Activated B cell treated with CpG ODN at 0.5 μM for 24 hours (primary cell): ENCODE measurements around the gene APCDD1L. TPM values are rescaled to one million over a fixed set of nuclear protein-coding genes. Genes with fewer than 3 reads are reported as not detected.

Experiments
- ATAC-seq: fragments of 200-7000 bp; cut with Tn5 transposase; one replicate; pipeline ENCODE4 v1.10.0; 2021; ENCODE audit warnings: low read depth, mild to moderate bottlenecking, moderate library complexity
- CTCF ChIA-PET: fragments of 350-600 bp; sonication (Branson Sonifier 250); formaldehyde crosslinking; loops from one replicate; lab custom pipeline; 2021; ENCODE audit warnings: antibody characterized with exemption; lab: Charles Lee
- POLR2A ChIA-PET: fragments of 350-600 bp; sonication (Branson Sonifier 250); formaldehyde crosslinking; loops from one replicate; lab custom pipeline; 2021; ENCODE audit warnings: antibody characterized with exemption; lab: Charles Lee
- DNase-seq: peaks from one replicate; pipeline ENCODE4 v3.0.0; 2022
- H3K27ac Mint-ChIP-seq: one replicate; pipeline ENCODE4 v1.8.0; 2020; ENCODE audit warnings: mixed read lengths
- H3K27me3 Mint-ChIP-seq: one replicate; pipeline ENCODE4 v1.8.0; 2021; ENCODE audit warnings: mixed read lengths
- H3K36me3 Mint-ChIP-seq: one replicate; pipeline ENCODE4 v1.8.0; 2021; ENCODE audit warnings: low read depth, mixed read lengths
- H3K4me1 Mint-ChIP-seq: one replicate; pipeline ENCODE4 v1.8.0; 2021; ENCODE audit warnings: mixed read lengths
- H3K4me3 Mint-ChIP-seq: one replicate; pipeline ENCODE4 v1.8.0; 2020; ENCODE audit warnings: mild to moderate bottlenecking, mixed read lengths
- H3K9me3 Mint-ChIP-seq: one replicate; pipeline ENCODE4 v1.8.0; 2020; ENCODE audit warnings: mixed read lengths
- intact Hi-C: fragments of 100-400 bp; cut with micrococcal nuclease; formaldehyde crosslinking; loops from one replicate; pipeline ENCODE4 v1.15.1; 2024
- total RNA-seq: library from RNA; stranded (reverse); gene quantifications from 2 replicates; pipeline ENCODE4 v1.2.3, GENCODE V29; 2022
- TF ChIP-seq, protein P1 (sequence below): fragments of 200-600 bp; IDR thresholded peaks from one replicate; pipeline ENCODE4 v1.8.0; 2022; ENCODE audit warnings: antibody characterized with exemption, mild to moderate bottlenecking

The APCDD1L gene
- total RNA-seq, 1 donor from 2014 or later = not detected

- intact Hi-C loops = no loop called here
These were observed 6.6 kb upstream of the APCDD1L start for GRCh38 chr20:58521763-58522162.

GRCh38 chr20:58519940-58520712, 4.9 kb upstream of the APCDD1L start:
- no peak overlapping the region for H3K4me3 Mint-ChIP-seq
- no peak overlapping the region for H3K27ac Mint-ChIP-seq
- H3K36me3 Mint-ChIP-seq = no peaks in the 10 kb centered on the region
- no peaks in the 10 kb centered on the region for H3K4me1 Mint-ChIP-seq
- ATAC-seq (no peak), DNase-seq (no peak)
- TF ChIP-seq, protein P1, sequence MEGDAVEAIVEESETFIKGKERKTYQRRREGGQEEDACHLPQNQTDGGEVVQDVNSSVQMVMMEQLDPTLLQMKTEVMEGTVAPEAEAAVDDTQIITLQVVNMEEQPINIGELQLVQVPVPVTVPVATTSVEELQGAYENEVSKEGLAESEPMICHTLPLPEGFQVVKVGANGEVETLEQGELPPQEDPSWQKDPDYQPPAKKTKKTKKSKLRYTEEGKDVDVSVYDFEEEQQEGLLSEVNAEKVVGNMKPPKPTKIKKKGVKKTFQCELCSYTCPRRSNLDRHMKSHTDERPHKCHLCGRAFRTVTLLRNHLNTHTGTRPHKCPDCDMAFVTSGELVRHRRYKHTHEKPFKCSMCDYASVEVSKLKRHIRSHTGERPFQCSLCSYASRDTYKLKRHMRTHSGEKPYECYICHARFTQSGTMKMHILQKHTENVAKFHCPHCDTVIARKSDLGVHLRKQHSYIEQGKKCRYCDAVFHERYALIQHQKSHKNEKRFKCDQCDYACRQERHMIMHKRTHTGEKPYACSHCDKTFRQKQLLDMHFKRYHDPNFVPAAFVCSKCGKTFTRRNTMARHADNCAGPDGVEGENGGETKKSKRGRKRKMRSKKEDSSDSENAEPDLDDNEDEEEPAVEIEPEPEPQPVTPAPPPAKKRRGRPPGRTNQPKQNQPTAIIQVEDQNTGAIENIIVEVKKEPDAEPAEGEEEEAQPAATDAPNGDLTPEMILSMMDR = no peak
- ChIA-PET POLR2A (no interaction called here), CTCF (no interaction called here)
- peaks cover 21% of the 10 kb centered on the region for H3K27me3 Mint-ChIP-seq
- intact Hi-C loops = no loop called here
- no peaks in the 10 kb centered on the region for H3K9me3 Mint-ChIP-seq

More at GRCh38 chr20:58521763-58522162, 6.6 kb upstream of the APCDD1L start:
- peaks cover 9% of the 10 kb centered on the region for H3K9me3 Mint-ChIP-seq
- TF ChIP-seq, protein P1 = no peak
- CTCF ChIA-PET = no interaction called here
- ATAC-seq (no peak), DNase-seq (no peak)
- H3K27me3 Mint-ChIP-seq = peaks cover 10% of the 10 kb centered on the region
- H3K27ac Mint-ChIP-seq = no peak overlapping the region
- H3K4me1 Mint-ChIP-seq = no peaks in the 10 kb centered on the region
- no peaks in the 10 kb centered on the region for H3K36me3 Mint-ChIP-seq
- no peak overlapping the region for H3K4me3 Mint-ChIP-seq
- POLR2A ChIA-PET = no interaction called here

- Mint-ChIP-seq H3K27ac (no peak overlapping the region), H3K4me1 (no peaks in the 10 kb centered on the region), H3K9me3 (no peaks in the 10 kb centered on the region), H3K27me3 (peaks cover 24% of the 10 kb centered on the region), H3K36me3 (no peaks in the 10 kb centered on the region), H3K4me3 (no peak overlapping the region)
- ChIA-PET POLR2A (no interaction called here), CTCF (no interaction called here)
- ATAC-seq = no peak
- TF ChIP-seq, protein P1 = no peak
- no peak for DNase-seq
- intact Hi-C loops = no loop called here
These were observed 3.8 kb upstream of the APCDD1L start for GRCh38 chr20:58518896-58519593.

- no peaks in the 10 kb centered on the region for H3K9me3 Mint-ChIP-seq
- no peak overlapping the region for H3K4me3 Mint-ChIP-seq
- ChIA-PET POLR2A (no interaction called here), CTCF (interaction anchor here (0.6 kb wide), 1 partner anchor 75 kb away, joined by 4 read pairs; no protein-coding TSS in a partner anchor)
- no peaks in the 10 kb centered on the region for H3K4me1 Mint-ChIP-seq
- intact Hi-C loops = no loop called here
- ATAC-seq = no peak
- H3K36me3 Mint-ChIP-seq = no peaks in the 10 kb centered on the region
- DNase-seq = no peak
- TF ChIP-seq, protein P1 = no peak
- H3K27me3 Mint-ChIP-seq = peaks cover 26% of the 10 kb centered on the region
- H3K27ac Mint-ChIP-seq = no peak overlapping the region
These were observed 3.2 kb upstream of the APCDD1L start for GRCh38 chr20:58518387-58518786.
